GM23338 (cell line): Measurements from ENCODE around the gene TFIP11. TPM values are rescaled to one million over a fixed set of nuclear protein-coding genes. Genes with fewer than 3 reads are reported as not detected.

Source experiments
- ATAC-seq: fragments of 200-7000 bp; cut with Tn5 transposase; 3 replicates; pipeline ENCODE4 v1.9.1; 2020
- DNase-seq: peaks from one replicate; pipeline ENCODE4 v3.0.0-alpha.2; 2015; ENCODE audit warnings: low spot score
- H2AFZ ChIP-seq: fragments of 200-600 bp; sonication (generic); 2 replicates; pipeline ENCODE4 v1.8.0; 2016; ENCODE audit warnings: antibody characterized with exemption, mild to moderate bottlenecking, moderate library complexity
- H3F3A ChIP-seq: fragments of 200-600 bp; sonication (generic); replicated peaks from 2 replicates; pipeline ENCODE4 v1.8.0; 2017; ENCODE audit warnings: antibody characterized with exemption, mixed run types, low read depth
- H3K27ac ChIP-seq: fragments of 200-600 bp; sonication (generic); 2 replicates; pipeline ENCODE4 v1.6.1; 2016; ENCODE audit warnings: low read depth
- H3K27me3 ChIP-seq: fragments of 200-600 bp; sonication (generic); 2 replicates; pipeline ENCODE4 v1.8.0; 2016; ENCODE audit warnings: mild to moderate bottlenecking, mixed run types, moderate library complexity; ENCODE audit not compliant: insufficient read depth
- H3K36me3 ChIP-seq: fragments of 200-600 bp; sonication (generic); 2 replicates; pipeline ENCODE4 v1.8.0; 2016; ENCODE audit warnings: mild to moderate bottlenecking; ENCODE audit not compliant: insufficient read depth
- H3K4me1 ChIP-seq: fragments of 200-600 bp; sonication (generic); 2 replicates; pipeline ENCODE4 v1.8.0; 2016; ENCODE audit warnings: mild to moderate bottlenecking, moderate library complexity; ENCODE audit not compliant: insufficient read depth
- H3K4me2 ChIP-seq: fragments of 200-600 bp; sonication (generic); 2 replicates; pipeline ENCODE4 v1.7.1; 2017; ENCODE audit warnings: mixed run types
- H3K4me3 ChIP-seq: fragments of 200-600 bp; sonication (generic); 2 replicates; pipeline ENCODE4 v1.6.1; 2016; ENCODE audit warnings: mixed run types
- H3K79me2 ChIP-seq: fragments of 200-600 bp; sonication (generic); replicated peaks from 2 replicates; pipeline ENCODE4 v1.8.0; 2017; ENCODE audit warnings: mild to moderate bottlenecking; ENCODE audit not compliant: insufficient read depth
- H3K9me2 ChIP-seq: fragments of 200-600 bp; sonication (generic); 2 replicates; pipeline ENCODE4 v1.8.0; 2017; ENCODE audit not compliant: insufficient read depth
- H4K20me1 ChIP-seq: fragments of 200-600 bp; sonication (generic); replicated peaks from 2 replicates; pipeline ENCODE4 v1.8.0; 2017; ENCODE audit warnings: mild to moderate bottlenecking; ENCODE audit not compliant: insufficient read depth
- H3K27ac Mint-ChIP-seq: 2 replicates; pipeline ENCODE4 v1.8.0; 2020; ENCODE audit warnings: inconsistent platforms, mild to moderate bottlenecking, moderate library complexity, mixed read lengths
- H3K27me3 Mint-ChIP-seq: 3 replicates; pipeline ENCODE4 v1.8.0; 2022; ENCODE audit warnings: low read depth, mild to moderate bottlenecking, moderate library complexity, mixed read lengths, inconsistent platforms; ENCODE audit not compliant: insufficient read depth, poor library complexity
- H3K36me3 Mint-ChIP-seq: 3 replicates; pipeline ENCODE4 v1.8.0; 2021; ENCODE audit warnings: low read depth, mild to moderate bottlenecking, inconsistent platforms, moderate library complexity, mixed read lengths
- H3K4me1 Mint-ChIP-seq: 3 replicates; pipeline ENCODE4 v1.8.0; 2020; ENCODE audit warnings: mild to moderate bottlenecking, inconsistent platforms, mixed read lengths
- H3K4me3 Mint-ChIP-seq: 3 replicates; pipeline ENCODE4 v1.8.0; 2021; ENCODE audit warnings: moderate library complexity, mild to moderate bottlenecking, inconsistent platforms, mixed read lengths
- H3K9me3 Mint-ChIP-seq: 3 replicates; pipeline ENCODE4 v1.8.0; 2020; ENCODE audit warnings: moderate library complexity, mild to moderate bottlenecking, inconsistent platforms, mixed read lengths
- CTCF ChIP-seq, 2 experiments: fragments of 200-600 bp in 1 of 2; sonication (generic) in 1 of 2; conservative IDR thresholded peaks; 2 replicates each; pipeline versions ENCODE4 v1.5.1 to v1.6.1; 2016 to 2017; ENCODE audit warnings: antibody characterized with exemption in 2 of 2, low read depth in 2 of 2, mild to moderate bottlenecking in 2 of 2, moderate library complexity in 1 of 2
- EZH2phosphoT487 ChIP-seq: fragments of 200-600 bp; sonication (generic); IDR thresholded peaks from one replicate; pipeline ENCODE4 v1.8.1; 2018; ENCODE audit warnings: antibody characterized with exemption; ENCODE audit not compliant: unreplicated experiment
- JUNB ChIP-seq: IDR thresholded peaks from one replicate; pipeline ENCODE4 v1.6.1; 2016; ENCODE audit warnings: antibody characterized with exemption; ENCODE audit not compliant: unreplicated experiment
- NANOG ChIP-seq: IDR thresholded peaks from 2 replicates; pipeline ENCODE4 v1.6.1; 2016; ENCODE audit warnings: antibody characterized with exemption, borderline replicate concordance
- POLR2AphosphoS5 ChIP-seq: IDR thresholded peaks from 2 replicates; pipeline ENCODE4 v1.6.1; 2016; ENCODE audit warnings: antibody characterized with exemption, low read depth
- REST ChIP-seq: IDR thresholded peaks from one replicate; pipeline ENCODE4 v1.6.1; 2018; ENCODE audit warnings: antibody characterized with exemption; ENCODE audit not compliant: unreplicated experiment
- STAT1 ChIP-seq: IDR thresholded peaks from one replicate; pipeline ENCODE4 v1.6.1; 2016; ENCODE audit warnings: antibody characterized with exemption; ENCODE audit not compliant: unreplicated experiment
- ZNF114 ChIP-seq: fragments of 250-450 bp; sonication (Bioruptor Pico); IDR thresholded peaks from 2 replicates; pipeline ENCODE4 v1.5.0; 2020; ENCODE audit warnings: mild to moderate bottlenecking, moderate library complexity
- ZNF331 ChIP-seq: fragments of 250-450 bp; sonication (Bioruptor Pico); IDR thresholded peaks from 2 replicates; pipeline ENCODE4 v1.5.0; 2020; ENCODE audit warnings: low read depth, mild to moderate bottlenecking, moderate library complexity
- polyA plus RNA-seq: library from polyadenylated mRNA; unstranded; fragments of >200 nt; fragmentation: Nextera tagmentation; extraction: Ambion mirVana; gene quantifications from 2 replicates; pipeline ENCODE4 v1.2.1, GENCODE V29; 2016
- total RNA-seq: library from RNA; depleted of rRNA; stranded (reverse); fragments of >200 nt; shearing (Covaris generic); gene quantifications from 2 replicates; pipeline ENCODE4 v1.2.3, GENCODE V29; 2014

TFIP11 gene
- total and polyA plus RNA-seq, 2 experiments from 2014 or later = 17.1 to 26.2 TPM

- TF ChIP-seq REST = no peak
- no peak for TF ChIP-seq CTCF (conservative IDR thresholded peaks at IDR 0.05; ENCODE audit: low read depth in 2 of 2)
- no peak for TF ChIP-seq ZNF114
- no peak for TF ChIP-seq ZNF331
- no peak for TF ChIP-seq JUNB
- no peak for TF ChIP-seq POLR2AphosphoS5
- no peak for TF ChIP-seq EZH2phosphoT487
- TF ChIP-seq NANOG = no peak
- TF ChIP-seq STAT1 = no peak
These were observed 10.3 kb upstream of the TFIP11 start (continued) for GRCh38 chr22:26522592-26522991.

GRCh38 chr22:26522012-26522411, 9.7 kb upstream of the TFIP11 start:
- Mint-ChIP-seq H3K36me3 (peaks cover 28% of the 10 kb centered on the region), H3K9me3 (no peaks in the 10 kb centered on the region), H3K4me1 (no peaks in the 10 kb centered on the region), H3K27ac (no peak overlapping the region), H3K27me3 (peaks cover 2% of the 10 kb centered on the region), H3K4me3 (no peak overlapping the region)
- Histone ChIP-seq H3K9me2 (no peaks in the 10 kb centered on the region), H3K36me3 (peaks cover 22% of the 10 kb centered on the region), H2AFZ (no peak overlapping the region), H4K20me1 (no peaks in the 10 kb centered on the region), H3K27me3 (no peaks in the 10 kb centered on the region), H3K4me2 (no peak overlapping the region), H3K27ac (0 out of 2 replicates have a peak overlapping the region, but pooled peaks have one; percentile 63), H3F3A (peaks cover 3% of the 10 kb centered on the region), H3K4me3 (no peak overlapping the region), H3K79me2 (no peaks in the 10 kb centered on the region), H3K4me1 (no peaks in the 10 kb centered on the region)
- no peak for ATAC-seq
- TF ChIP-seq ZNF331 (no peak), ZNF114 (no peak), REST (no peak)
- DNase-seq = no peak
